DND-41 (cell line): ENCODE data around the gene PDXK.

Experiments
- EZH2 ChIP-seq: IDR thresholded peaks from 3 replicates; pipeline ENCODE4 v1.6.1; 2012; ENCODE audit warnings: borderline replicate concordance, low read depth, mild to moderate bottlenecking, moderate library complexity, low read length, inconsistent platforms; ENCODE audit not compliant: severe bottlenecking
- TF ChIP-seq, protein P1 (sequence below): IDR thresholded peaks from 2 replicates; pipeline ENCODE4 v1.5.1; 2012; ENCODE audit warnings: borderline replicate concordance, low read length, moderate library complexity, mild to moderate bottlenecking; ENCODE audit not compliant: poor library complexity, severe bottlenecking; ENCODE audit errors: extremely low read depth

DNA sequence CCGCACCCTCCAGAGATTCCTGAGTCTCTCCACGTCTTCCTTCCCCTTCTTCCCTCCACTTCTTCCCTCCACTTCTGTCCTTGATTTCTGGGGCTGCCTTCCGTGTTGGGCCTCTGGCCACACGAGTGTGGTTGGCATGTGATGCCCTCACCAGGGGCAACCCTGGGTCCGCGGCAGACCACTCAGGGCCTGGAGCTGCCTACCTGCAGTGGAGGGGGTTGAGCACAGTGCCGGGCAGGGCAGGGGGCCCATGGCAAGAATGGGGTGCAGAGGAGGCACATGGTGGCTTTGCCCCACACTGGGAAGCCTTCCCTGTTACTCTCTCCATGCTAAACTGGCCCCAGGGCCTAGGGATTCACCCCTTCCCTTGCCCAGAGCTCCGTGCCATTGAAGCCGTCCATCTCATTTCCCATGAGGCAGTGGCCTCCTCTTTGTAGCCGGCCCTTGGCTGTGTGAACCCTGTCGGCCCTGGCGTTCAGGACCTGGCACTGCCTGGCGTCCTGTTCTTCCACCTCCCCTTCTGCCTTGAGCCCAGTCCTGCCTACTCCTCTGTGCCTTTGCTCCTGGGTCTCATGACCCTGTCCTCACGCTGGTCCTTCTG, 83.9 kb downstream of the PDXK start:
- TF ChIP-seq, protein P1, sequence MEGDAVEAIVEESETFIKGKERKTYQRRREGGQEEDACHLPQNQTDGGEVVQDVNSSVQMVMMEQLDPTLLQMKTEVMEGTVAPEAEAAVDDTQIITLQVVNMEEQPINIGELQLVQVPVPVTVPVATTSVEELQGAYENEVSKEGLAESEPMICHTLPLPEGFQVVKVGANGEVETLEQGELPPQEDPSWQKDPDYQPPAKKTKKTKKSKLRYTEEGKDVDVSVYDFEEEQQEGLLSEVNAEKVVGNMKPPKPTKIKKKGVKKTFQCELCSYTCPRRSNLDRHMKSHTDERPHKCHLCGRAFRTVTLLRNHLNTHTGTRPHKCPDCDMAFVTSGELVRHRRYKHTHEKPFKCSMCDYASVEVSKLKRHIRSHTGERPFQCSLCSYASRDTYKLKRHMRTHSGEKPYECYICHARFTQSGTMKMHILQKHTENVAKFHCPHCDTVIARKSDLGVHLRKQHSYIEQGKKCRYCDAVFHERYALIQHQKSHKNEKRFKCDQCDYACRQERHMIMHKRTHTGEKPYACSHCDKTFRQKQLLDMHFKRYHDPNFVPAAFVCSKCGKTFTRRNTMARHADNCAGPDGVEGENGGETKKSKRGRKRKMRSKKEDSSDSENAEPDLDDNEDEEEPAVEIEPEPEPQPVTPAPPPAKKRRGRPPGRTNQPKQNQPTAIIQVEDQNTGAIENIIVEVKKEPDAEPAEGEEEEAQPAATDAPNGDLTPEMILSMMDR = no peak
- TF ChIP-seq EZH2 = no peak
